Activated T-cell treated with anti-CD3 and anti-CD28 coated beads for 1 hour (primary cell): ENCODE measurements around the gene LDHB.
"Not testable (repeated sequence)": the region's sequence is repeated elsewhere in the genome, so short reads cannot be mapped to it uniquely, and the experiment has no call there.

Source experiments
- DNase-seq: peaks from one replicate; pipeline ENCODE4 v3.0.0-alpha.2; 2020; ENCODE audit warnings: low read depth

Gene LDHB

GRCh38 chr12:21607701-21608100, 49.9 kb downstream of the LDHB start:
- no peak for DNase-seq

GRCh38 chr12:21606175-21606574, 51.5 kb downstream of the LDHB start:
- DNase-seq, result no peak

GRCh38 chr12:21604245-21605101, 53.2 kb downstream of the LDHB start, which contains the start of gene GYS2:
TSS of gene GYS2 (minus strand) at chr12:21604847. CDS start at chr12:21604592, 255 bp downstream.
- no peak for DNase-seq

- DNase-seq, result no peak
These were observed 54.9 kb downstream of the LDHB start for GRCh38 chr12:21602774-21603173.

- no peak for DNase-seq
These were observed 57.4 kb downstream of the LDHB start for GRCh38 chr12:21600196-21600595.

GRCh38 chr12:21599143-21599999, 58.3 kb downstream of the LDHB start:
- DNase-seq, result no peak

GRCh38 chr12:21598651-21599050, 59.0 kb downstream of the LDHB start:
- DNase-seq, result no peak

GRCh38 chr12:21595356-21595755, 62.3 kb downstream of the LDHB start:
- DNase-seq, result not testable (repeated sequence)

GRCh38 chr12:21585485-21585884, 72.2 kb downstream of the LDHB start:
- DNase-seq, result no peak
